Bronchial smooth muscle cell (primary cell): ENCODE results near the gene ACTR6. TPM values are rescaled to one million over a fixed set of nuclear protein-coding genes. Genes with fewer than 3 reads are reported as not detected.

ENCODE experiments used
- total RNA-seq: library from RNA; depleted of rRNA; stranded (reverse); fragments of >200 nt; gene quantifications from 2 replicates; pipeline ENCODE4 v1.2.1, GENCODE V29; 2014

Gene ACTR6
- 8.8 and 15.3 TPM in 2 replicates for total RNA-seq

DNA sequence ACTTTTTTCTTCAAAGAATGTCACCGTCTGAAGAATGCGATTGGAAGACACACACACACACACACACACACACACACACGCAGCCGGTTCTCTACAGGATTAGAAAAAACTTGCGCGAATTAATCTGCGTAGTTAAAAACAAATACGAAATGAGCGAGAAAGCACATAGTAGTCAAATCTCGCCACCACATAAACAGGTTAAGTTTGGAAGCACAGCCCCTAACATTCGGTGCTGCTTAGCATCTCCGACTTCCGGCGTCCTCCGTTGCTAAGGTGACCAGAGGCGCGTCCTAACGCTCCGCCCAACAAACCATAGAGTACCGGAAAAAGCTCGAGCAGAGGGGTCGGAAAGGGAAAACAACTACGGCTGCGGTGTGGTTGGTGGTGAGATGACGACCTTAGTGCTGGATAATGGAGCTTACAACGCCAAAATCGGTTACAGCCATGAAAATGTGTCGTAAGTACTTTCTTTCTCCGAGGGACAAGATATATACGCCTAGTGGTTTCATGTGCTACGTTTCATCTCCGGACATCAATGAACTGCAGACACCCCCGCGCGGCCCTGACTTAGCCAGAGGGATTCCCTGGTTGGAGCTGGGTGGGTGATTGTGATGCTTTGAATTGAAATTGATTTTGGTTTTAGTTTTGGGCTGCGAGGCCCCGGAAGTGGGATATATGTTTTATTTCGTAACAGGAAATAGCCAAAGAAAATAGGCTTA lies at the start of gene ACTR6:
TSS of gene ACTR6 (plus strand) at position 353 of the 719 bp plus-strand sequence. CDS start at position 390, 37 bp downstream.

DNA sequence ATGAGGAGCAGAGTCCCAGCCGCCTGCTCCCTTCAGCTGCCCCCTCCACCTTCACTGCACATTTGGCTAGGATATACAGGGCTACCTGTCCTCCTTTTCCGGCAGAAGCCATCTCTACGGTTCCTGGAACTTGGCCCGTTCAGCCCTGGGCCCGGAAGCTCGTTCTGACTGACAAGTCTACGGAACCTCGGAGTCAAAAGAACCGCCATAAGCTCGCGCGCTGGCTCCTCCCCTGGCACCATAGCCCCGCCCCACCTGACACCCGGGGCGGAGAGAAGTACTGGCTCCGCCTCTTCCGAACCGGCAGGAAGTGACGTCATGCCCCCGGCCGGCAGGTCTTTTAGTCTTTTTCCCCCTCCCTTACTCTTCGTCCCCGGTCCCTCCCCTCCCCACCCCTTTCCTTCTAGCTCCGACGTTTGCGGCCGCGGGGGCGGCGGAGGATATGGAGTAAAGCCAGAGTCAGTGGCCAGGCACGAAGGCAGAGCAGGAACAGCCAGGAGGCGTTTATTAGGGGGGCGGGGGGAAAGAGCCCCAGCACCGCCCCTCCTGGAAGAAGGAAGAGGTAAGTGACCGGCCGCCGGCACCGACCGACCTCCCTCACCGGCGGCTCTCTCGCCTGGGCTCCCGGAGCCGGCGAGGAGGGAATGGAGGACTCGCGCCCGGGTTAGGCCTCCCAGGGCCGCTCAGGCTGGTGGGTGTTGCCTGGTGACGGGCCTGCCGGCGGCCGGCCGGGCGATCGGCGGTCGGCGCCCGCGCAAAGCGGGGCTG lies 66.4 kb downstream of the ACTR6 start, which contains the start of the genes DEPDC4 and SCYL2:
TSS of gene DEPDC4 (minus strand) at position 245 of the 768 bp plus-strand sequence. CDS start at position 242, 3 bp downstream.
TSS of gene SCYL2 (plus strand) at position 343 of the 768 bp plus-strand sequence. CDS start 15,794 bp downstream, outside the sequence.

Other genes with a start within 250 kb of the ACTR6 start
- gene ANKS1B, start 215.9 kb upstream of the ACTR6 start, total RNA-seq, result 0.32 and 0.52 TPM in 2 replicates
- 21.0 and 34.8 TPM in 2 replicates for gene BLTP3B, start 57.9 kb upstream of the ACTR6 start, total RNA-seq
- gene DEPDC4, start 66.3 kb downstream of the ACTR6 start, total RNA-seq, result 0.43 and 0.47 TPM in 2 replicates
- 12.1 and 27.6 TPM in 2 replicates for gene SCYL2, start 66.4 kb downstream of the ACTR6 start, total RNA-seq
- gene SLC17A8, start 156.3 kb downstream of the ACTR6 start, total RNA-seq, result 0.16 TPM in 1 of 2 replicates, not detected in the other